GM13977 (cell line): ENCODE data around the gene CACNB1.

ENCODE experiments used
- DNase-seq: peaks from one replicate; pipeline ENCODE4 v3.0.0; 2012; ENCODE audit warnings: low spot score
- in situ Hi-C: fragments of 300-500 bp; cut with MboI; formaldehyde crosslinking; loops from one replicate; pipeline ENCODE4 v1.12.0; 2022; ENCODE audit warnings: low sequenced_read_pairs, low pct_unique_long_range_greater_than_20kb, mixed read lengths, inconsistent platforms; ENCODE audit not compliant: unreplicated experiment
- TF ChIP-seq, protein P1 (sequence below): IDR thresholded peaks from 2 replicates; pipeline ENCODE4 v1.5.1; 2012; ENCODE audit warnings: mild to moderate bottlenecking, control low read depth; ENCODE audit not compliant: insufficient read depth; ENCODE audit errors: extremely low read depth, missing control alignments

CACNB1 gene

DNA sequence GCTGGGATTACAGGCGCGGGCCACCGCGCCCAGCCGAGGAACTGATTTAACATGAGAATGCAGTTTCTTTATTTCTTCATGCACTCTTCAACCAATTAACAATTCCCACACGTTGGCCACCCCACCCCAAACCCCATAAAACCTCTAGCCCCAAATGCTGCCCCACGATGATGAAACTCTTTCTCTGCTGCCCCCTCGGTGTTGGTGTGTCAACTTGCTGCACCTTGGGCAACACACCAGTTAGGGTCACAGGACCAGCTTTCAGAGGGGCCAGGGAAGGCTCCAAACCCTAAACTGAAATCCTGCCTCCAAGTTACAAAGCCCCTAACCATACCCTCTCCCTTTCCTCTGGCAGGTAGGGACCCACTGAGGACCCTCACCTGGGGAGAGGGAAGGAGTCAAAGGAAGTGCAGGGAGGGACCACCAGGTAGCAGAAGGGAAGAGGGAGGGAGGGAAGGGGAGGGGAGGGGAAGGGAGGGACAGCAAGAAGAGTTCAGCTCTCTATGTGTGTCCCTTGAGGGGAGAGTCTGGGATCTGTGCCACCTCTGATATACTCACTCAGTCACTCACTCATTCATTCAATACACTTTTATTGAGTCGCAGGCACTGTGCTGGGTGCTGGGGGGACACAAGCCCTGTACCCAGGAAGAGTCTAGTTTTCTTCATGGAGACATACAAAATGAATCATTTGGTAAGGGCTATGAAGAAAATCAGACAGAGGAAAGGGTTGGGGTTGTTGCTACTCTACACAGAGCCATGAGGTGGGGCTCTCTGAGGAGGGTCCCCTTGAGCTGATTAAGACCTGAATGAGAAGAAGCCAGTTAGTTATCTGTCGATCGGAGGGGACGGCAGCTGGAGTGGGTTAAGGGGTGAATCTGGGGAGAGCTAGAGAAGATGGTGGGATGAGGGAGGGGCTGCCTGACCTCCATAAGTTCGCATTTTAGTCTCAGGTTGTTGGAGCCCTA, 50.0 kb downstream of the CACNB1 start:
- in situ Hi-C loops: no loop called here
- no peak for DNase-seq
- TF ChIP-seq, protein P1, sequence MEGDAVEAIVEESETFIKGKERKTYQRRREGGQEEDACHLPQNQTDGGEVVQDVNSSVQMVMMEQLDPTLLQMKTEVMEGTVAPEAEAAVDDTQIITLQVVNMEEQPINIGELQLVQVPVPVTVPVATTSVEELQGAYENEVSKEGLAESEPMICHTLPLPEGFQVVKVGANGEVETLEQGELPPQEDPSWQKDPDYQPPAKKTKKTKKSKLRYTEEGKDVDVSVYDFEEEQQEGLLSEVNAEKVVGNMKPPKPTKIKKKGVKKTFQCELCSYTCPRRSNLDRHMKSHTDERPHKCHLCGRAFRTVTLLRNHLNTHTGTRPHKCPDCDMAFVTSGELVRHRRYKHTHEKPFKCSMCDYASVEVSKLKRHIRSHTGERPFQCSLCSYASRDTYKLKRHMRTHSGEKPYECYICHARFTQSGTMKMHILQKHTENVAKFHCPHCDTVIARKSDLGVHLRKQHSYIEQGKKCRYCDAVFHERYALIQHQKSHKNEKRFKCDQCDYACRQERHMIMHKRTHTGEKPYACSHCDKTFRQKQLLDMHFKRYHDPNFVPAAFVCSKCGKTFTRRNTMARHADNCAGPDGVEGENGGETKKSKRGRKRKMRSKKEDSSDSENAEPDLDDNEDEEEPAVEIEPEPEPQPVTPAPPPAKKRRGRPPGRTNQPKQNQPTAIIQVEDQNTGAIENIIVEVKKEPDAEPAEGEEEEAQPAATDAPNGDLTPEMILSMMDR: no peak

DNA sequence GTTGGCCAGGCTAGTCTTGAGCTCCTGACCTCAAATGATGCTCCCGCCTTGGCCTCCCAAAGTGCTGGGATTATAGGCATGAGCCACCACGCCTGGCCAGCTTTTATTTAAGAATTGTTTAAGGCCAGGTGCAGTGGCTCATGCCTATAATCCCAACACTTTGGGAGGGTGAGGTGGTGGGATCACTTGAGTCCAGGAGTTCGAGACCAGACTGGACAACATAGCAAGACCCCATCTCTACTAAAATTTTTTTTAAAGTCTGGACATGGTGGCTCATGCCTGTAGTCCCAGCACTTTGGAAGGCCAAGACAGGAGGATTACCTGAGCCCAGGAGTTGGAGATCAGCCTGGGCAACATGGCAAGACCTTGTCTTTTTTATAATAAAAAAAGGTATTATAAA, 51.2 kb downstream of the CACNB1 start:
- TF ChIP-seq, protein P1: no peak
- in situ Hi-C loops: no loop called here
- no peak for DNase-seq

DNA sequence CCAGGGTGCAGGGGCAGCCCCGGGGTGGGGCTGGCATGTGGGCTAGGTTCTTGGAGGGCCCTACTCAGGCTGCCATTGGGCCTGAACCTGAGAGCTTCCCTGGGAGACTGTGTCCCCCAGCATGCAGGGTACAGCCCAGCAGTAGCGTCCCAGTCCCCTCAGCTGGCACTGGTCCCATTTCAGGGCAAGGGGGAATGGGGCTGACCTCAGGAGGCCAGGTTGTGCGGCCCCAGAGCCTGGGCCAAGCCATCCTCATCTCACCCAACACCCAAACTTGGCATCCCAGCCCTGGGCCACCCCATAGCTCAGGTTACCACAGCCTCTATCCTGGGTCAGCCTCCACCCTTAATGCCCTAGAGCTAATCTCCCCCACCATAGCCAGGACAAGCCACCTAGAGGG, 52.3 kb downstream of the CACNB1 start:
- in situ Hi-C loops: no loop called here
- DNase-seq: no peak
- TF ChIP-seq, protein P1: no peak

DNA sequence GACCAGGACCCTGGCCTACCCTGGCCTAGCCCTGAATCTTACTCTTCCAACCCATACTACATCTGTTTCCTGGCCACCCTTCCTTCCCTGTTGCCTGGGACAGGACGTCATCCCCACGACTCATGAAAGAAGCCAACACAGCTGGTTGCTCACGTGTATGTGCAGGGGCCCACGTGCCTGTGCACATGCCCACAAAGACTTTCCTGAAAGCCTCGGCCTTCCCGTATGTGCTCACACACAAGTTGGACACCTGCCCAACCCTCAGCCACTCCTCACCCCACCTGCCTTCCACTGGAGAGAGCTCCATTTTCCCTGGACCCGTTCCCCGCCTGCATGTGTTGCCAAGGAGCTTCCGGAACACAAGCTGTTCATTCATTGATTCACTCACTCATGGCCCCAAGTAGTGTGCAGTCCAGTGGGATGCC, 53.0 kb downstream of the CACNB1 start:
- TF ChIP-seq, protein P1: no peak
- in situ Hi-C loops: no loop called here
- DNase-seq: no peak

DNA sequence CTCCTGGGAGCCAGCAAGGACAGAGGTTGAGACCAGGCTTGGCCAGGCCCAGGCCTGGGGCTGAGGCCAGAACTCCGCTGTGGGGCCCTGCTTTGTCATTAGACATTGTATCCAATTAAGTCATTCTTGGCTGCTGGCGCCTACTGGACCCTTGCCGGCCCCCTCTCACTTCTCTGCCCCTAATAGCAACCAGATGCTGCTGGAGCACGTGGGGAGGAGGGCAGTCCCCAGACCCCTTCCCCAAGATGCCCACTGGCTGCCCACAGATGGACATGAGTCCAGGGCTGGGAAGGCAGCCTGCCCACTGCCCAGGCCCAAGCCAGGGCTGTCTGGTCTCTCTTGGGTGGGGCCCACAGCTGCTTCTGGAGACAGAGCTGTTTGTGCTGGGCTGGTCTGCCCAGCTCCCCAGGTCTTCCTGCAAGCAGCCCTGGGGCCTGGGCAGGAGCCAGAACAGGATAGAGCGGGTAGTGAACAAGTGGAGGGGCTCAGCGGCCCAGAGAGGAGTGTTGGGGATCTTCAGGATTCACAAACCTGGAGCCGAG, 53.8 kb downstream of the CACNB1 start:
- no peak for DNase-seq
- TF ChIP-seq, protein P1: no peak
- in situ Hi-C loops: no loop called here

DNA sequence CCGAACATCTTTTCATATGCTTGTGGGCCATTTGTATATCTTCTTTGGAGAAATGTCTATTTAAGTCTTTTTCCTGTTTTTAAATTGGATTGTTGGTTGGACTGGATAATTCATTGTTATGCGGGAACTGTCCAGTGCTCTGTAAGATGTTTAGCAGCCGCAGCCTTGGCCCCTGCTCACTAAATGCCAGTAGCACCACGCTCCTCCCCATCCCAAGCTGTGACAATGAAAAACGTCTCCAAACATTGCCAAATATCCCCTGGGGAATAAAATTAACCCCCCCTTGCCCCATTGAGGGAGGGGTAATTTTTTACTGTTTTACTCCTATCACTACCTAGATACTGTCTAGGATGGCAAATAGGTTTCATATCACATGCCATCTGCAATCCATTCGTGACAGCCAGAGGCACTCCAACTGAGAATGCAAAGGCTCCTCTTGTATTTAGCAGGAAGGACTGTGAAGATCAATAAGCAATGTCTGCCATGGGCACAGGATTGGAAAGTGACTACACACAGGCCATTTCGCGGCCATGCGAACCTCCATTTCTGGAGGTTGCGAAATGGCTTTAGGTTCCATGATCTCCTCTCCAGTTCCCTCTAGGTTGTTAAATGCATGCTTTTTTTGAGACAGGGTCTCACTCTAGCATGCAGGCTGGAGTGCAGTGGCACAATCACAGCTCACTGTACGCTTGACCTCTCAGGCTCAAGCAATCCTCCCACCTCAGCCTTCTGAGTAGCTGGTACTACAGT, 55.4 kb downstream of the CACNB1 start:
- TF ChIP-seq, protein P1: no peak
- in situ Hi-C loops: no loop called here
- no peak for DNase-seq
